WTC11 (cell line): Measurements from ENCODE around the gene RAB24. TPM values are rescaled to one million over a fixed set of nuclear protein-coding genes. Genes with fewer than 3 reads are reported as not detected.

ENCODE experiments used
- ATAC-seq: fragments of 200-7000 bp; cut with Tn5 transposase; 2 replicates; pipeline ENCODE4 v1.10.0; 2021; ENCODE audit warnings: mild to moderate bottlenecking, moderate library complexity
- CTCF ChIA-PET: fragments of 300-600 bp; sonication (Branson Sonifier 250); formaldehyde crosslinking; loops from one replicate; lab custom pipeline; 2021; ENCODE audit warnings: antibody characterized with exemption; lab: Charles Lee
- POLR2A ChIA-PET: fragments of 350-600 bp; sonication (Branson Sonifier 250); formaldehyde crosslinking; loops from one replicate; lab custom pipeline; 2021; ENCODE audit warnings: antibody characterized with exemption; lab: Charles Lee
- DNase-seq: peaks from one replicate; pipeline ENCODE4 v3.0.0; 2021; ENCODE audit warnings: low spot score
- H3K27ac Mint-ChIP-seq: 2 replicates; pipeline ENCODE4 v1.8.0; 2021; ENCODE audit warnings: mixed read lengths
- H3K27me3 Mint-ChIP-seq: 2 replicates; pipeline ENCODE4 v1.8.0; 2021; ENCODE audit warnings: low read depth, mild to moderate bottlenecking, moderate library complexity, mixed read lengths
- H3K36me3 Mint-ChIP-seq: 2 replicates; pipeline ENCODE4 v1.8.0; 2021; ENCODE audit warnings: mixed read lengths
- H3K4me1 Mint-ChIP-seq: 2 replicates; pipeline ENCODE4 v1.8.0; 2022; ENCODE audit warnings: mixed read lengths
- H3K4me3 Mint-ChIP-seq: 2 replicates; pipeline ENCODE4 v1.8.0; 2021; ENCODE audit warnings: mild to moderate bottlenecking, moderate library complexity, mixed read lengths
- H3K9me3 Mint-ChIP-seq: 2 replicates; pipeline ENCODE4 v1.8.0; 2021; ENCODE audit warnings: mixed read lengths
- ATF1 ChIP-seq: sonication (generic); formaldehyde crosslinking; IDR thresholded peaks from 2 replicates; pipeline ENCODE4 v1.8.1; 2023; ENCODE audit warnings: mild to moderate bottlenecking, moderate library complexity, missing genetic modification reagents
- CREM ChIP-seq: sonication (generic); formaldehyde crosslinking; IDR thresholded peaks from 2 replicates; pipeline ENCODE4 v1.8.1; 2022; ENCODE audit warnings: mild to moderate bottlenecking, missing genetic modification reagents, moderate library complexity
- EMX1 ChIP-seq: fragments of 250-450 bp; sonication (Bioruptor Pico); IDR thresholded peaks from 2 replicates; pipeline ENCODE4 v1.8.0; 2021; ENCODE audit warnings: mild to moderate bottlenecking
- ESRRA ChIP-seq: sonication (generic); formaldehyde crosslinking; IDR thresholded peaks from 2 replicates; pipeline ENCODE4 v1.8.1; 2022; ENCODE audit warnings: mild to moderate bottlenecking, missing genetic modification reagents, borderline replicate concordance
- FOXP1 ChIP-seq: sonication (generic); formaldehyde crosslinking; IDR thresholded peaks from 2 replicates; pipeline ENCODE4 v1.8.0; 2022; ENCODE audit warnings: missing genetic modification reagents, mild to moderate bottlenecking, moderate library complexity, borderline replicate concordance
- JUN ChIP-seq: sonication (generic); formaldehyde crosslinking; IDR thresholded peaks from 2 replicates; pipeline ENCODE4 v1.8.0; 2023; ENCODE audit warnings: mild to moderate bottlenecking, missing genetic modification reagents
- ZNF263 ChIP-seq: sonication (generic); formaldehyde crosslinking; IDR thresholded peaks from 2 replicates; pipeline ENCODE4 v1.8.1; 2022; ENCODE audit warnings: low read depth, mild to moderate bottlenecking, moderate library complexity, missing genetic modification reagents
- ZNF423 ChIP-seq: fragments of 250-450 bp; sonication (Bioruptor Pico); IDR thresholded peaks from 2 replicates; pipeline ENCODE4 v2.1.2; 2022; ENCODE audit warnings: mild to moderate bottlenecking, moderate library complexity
- total RNA-seq: library from RNA; stranded (reverse); gene quantifications from 3 replicates; pipeline ENCODE4 v1.2.3, GENCODE V29; 2021
- TF ChIP-seq, protein P1 (sequence below): sonication (generic); formaldehyde crosslinking; IDR thresholded peaks from 2 replicates; pipeline ENCODE4 v1.8.1; 2023; ENCODE audit warnings: mild to moderate bottlenecking, missing genetic modification reagents, moderate library complexity
- TF ChIP-seq, protein P2 (sequence below): sonication (generic); formaldehyde crosslinking; IDR thresholded peaks from 2 replicates; pipeline ENCODE4 v1.8.1; 2022; ENCODE audit warnings: mild to moderate bottlenecking, missing genetic modification reagents, moderate library complexity, borderline replicate concordance
- TF ChIP-seq, protein P3 (sequence below): sonication (generic); formaldehyde crosslinking; IDR thresholded peaks from 2 replicates; pipeline ENCODE4 v1.8.1; 2023; ENCODE audit warnings: mild to moderate bottlenecking, missing genetic modification reagents
- TF ChIP-seq, protein P4 (sequence below): sonication (generic); formaldehyde crosslinking; IDR thresholded peaks from 2 replicates; pipeline ENCODE4 v1.8.1; 2022; ENCODE audit warnings: mild to moderate bottlenecking, moderate library complexity, missing genetic modification reagents
- TF ChIP-seq, protein P5 (sequence below): sonication (generic); formaldehyde crosslinking; IDR thresholded peaks from 2 replicates; pipeline ENCODE4 v1.8.0; 2022; ENCODE audit warnings: mild to moderate bottlenecking, missing genetic modification reagents
- TF ChIP-seq, protein P6 (sequence below): sonication (generic); formaldehyde crosslinking; IDR thresholded peaks from 2 replicates; pipeline ENCODE4 v1.8.1; 2023; ENCODE audit warnings: mild to moderate bottlenecking, moderate library complexity, missing genetic modification reagents
- TF ChIP-seq, protein P7 (sequence below): fragments of 250-450 bp; sonication (Bioruptor Pico); IDR thresholded peaks from 2 replicates; pipeline ENCODE4 v1.9.0; 2021; ENCODE audit warnings: mild to moderate bottlenecking
- TF ChIP-seq, protein P8 (sequence below): sonication (generic); formaldehyde crosslinking; IDR thresholded peaks from 2 replicates; pipeline ENCODE4 v1.8.1; 2023; ENCODE audit warnings: mild to moderate bottlenecking, missing genetic modification reagents, moderate library complexity
- TF ChIP-seq, protein P9 (sequence below): fragments of 250-450 bp; sonication (Bioruptor Pico); IDR thresholded peaks from 2 replicates; pipeline ENCODE4 v2.1.2; 2022; ENCODE audit warnings: mild to moderate bottlenecking, moderate library complexity
- TF ChIP-seq, protein P10 (sequence below): fragments of 250-450 bp; sonication (Bioruptor Pico); IDR thresholded peaks from 2 replicates; pipeline ENCODE4 v1.9.0; 2021; ENCODE audit warnings: moderate library complexity, mild to moderate bottlenecking, inconsistent platforms, borderline replicate concordance

Gene RAB24
- total RNA-seq, 1 experiment from 2014 or later = 37.0 TPM

DNA sequence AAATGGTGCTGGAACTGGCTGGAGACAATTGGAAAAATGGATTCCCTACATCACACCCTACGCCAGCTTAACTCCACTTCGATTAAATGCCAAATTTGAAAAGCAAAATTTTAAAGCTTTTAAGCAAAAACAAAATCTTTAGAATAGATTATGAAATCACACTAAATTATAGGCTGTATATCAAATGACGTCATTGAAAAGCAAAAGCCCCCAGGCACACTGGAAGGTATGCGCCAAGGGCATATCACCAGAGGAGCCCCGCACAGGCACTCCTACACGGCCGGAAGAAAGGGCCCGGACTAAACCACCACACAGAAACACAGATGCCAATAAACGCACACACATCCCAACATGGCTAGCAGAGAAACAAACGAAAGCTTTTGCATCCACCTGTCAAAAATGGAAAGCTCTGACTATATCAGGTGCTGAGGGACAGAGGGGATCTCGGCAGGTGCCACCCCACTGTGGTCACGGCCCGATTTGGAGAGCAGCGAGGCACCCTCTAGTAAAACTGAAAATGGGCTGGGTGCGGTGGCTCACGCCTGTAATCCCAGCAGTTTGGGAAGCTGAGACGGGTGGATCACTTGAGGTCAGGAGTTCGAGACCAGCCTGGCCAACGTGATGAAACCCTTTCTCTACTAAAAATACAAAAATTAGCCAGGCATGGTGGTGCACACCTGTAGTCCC is 25.2 kb upstream of the RAB24 start (continued):
- no peak for TF ChIP-seq CREM (CRISPR knock-in tag)
- no peak for TF ChIP-seq ATF1 (CRISPR knock-in tag)
- TF ChIP-seq FOXP1 = no peak
- no peak for TF ChIP-seq EMX1 (CRISPR knock-in tag)
- TF ChIP-seq, protein P1, sequence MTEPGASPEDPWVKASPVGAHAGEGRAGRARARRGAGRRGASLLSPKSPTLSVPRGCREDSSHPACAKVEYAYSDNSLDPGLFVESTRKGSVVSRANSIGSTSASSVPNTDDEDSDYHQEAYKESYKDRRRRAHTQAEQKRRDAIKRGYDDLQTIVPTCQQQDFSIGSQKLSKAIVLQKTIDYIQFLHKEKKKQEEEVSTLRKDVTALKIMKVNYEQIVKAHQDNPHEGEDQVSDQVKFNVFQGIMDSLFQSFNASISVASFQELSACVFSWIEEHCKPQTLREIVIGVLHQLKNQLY = no peak
- TF ChIP-seq, protein P2, sequence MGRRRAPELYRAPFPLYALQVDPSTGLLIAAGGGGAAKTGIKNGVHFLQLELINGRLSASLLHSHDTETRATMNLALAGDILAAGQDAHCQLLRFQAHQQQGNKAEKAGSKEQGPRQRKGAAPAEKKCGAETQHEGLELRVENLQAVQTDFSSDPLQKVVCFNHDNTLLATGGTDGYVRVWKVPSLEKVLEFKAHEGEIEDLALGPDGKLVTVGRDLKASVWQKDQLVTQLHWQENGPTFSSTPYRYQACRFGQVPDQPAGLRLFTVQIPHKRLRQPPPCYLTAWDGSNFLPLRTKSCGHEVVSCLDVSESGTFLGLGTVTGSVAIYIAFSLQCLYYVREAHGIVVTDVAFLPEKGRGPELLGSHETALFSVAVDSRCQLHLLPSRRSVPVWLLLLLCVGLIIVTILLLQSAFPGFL (CRISPR knock-in tag) = no peak
- TF ChIP-seq, protein P3, sequence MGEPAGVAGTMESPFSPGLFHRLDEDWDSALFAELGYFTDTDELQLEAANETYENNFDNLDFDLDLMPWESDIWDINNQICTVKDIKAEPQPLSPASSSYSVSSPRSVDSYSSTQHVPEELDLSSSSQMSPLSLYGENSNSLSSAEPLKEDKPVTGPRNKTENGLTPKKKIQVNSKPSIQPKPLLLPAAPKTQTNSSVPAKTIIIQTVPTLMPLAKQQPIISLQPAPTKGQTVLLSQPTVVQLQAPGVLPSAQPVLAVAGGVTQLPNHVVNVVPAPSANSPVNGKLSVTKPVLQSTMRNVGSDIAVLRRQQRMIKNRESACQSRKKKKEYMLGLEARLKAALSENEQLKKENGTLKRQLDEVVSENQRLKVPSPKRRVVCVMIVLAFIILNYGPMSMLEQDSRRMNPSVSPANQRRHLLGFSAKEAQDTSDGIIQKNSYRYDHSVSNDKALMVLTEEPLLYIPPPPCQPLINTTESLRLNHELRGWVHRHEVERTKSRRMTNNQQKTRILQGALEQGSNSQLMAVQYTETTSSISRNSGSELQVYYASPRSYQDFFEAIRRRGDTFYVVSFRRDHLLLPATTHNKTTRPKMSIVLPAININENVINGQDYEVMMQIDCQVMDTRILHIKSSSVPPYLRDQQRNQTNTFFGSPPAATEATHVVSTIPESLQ (CRISPR knock-in tag) = no peak
- TF ChIP-seq ESRRA (CRISPR knock-in tag) = no peak
- TF ChIP-seq, protein P4, sequence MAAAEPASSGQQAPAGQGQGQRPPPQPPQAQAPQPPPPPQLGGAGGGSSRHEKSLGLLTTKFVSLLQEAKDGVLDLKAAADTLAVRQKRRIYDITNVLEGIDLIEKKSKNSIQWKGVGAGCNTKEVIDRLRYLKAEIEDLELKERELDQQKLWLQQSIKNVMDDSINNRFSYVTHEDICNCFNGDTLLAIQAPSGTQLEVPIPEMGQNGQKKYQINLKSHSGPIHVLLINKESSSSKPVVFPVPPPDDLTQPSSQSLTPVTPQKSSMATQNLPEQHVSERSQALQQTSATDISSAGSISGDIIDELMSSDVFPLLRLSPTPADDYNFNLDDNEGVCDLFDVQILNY = no peak
- TF ChIP-seq, protein P5, sequence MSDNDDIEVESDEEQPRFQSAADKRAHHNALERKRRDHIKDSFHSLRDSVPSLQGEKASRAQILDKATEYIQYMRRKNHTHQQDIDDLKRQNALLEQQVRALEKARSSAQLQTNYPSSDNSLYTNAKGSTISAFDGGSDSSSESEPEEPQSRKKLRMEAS (CRISPR knock-in tag) = no peak
- TF ChIP-seq, protein P6, sequence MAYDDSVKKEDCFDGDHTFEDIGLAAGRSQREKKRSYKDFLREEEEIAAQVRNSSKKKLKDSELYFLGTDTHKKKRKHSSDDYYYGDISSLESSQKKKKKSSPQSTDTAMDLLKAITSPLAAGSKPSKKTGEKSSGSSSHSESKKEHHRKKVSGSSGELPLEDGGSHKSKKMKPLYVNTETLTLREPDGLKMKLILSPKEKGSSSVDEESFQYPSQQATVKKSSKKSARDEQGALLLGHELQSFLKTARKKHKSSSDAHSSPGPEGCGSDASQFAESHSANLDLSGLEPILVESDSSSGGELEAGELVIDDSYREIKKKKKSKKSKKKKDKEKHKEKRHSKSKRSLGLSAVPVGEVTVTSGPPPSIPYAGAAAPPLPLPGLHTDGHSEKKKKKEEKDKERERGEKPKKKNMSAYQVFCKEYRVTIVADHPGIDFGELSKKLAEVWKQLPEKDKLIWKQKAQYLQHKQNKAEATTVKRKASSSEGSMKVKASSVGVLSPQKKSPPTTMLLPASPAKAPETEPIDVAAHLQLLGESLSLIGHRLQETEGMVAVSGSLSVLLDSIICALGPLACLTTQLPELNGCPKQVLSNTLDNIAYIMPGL (CRISPR knock-in tag) = no peak
- no peak for TF ChIP-seq ZNF423 (CRISPR knock-in tag)

DNA sequence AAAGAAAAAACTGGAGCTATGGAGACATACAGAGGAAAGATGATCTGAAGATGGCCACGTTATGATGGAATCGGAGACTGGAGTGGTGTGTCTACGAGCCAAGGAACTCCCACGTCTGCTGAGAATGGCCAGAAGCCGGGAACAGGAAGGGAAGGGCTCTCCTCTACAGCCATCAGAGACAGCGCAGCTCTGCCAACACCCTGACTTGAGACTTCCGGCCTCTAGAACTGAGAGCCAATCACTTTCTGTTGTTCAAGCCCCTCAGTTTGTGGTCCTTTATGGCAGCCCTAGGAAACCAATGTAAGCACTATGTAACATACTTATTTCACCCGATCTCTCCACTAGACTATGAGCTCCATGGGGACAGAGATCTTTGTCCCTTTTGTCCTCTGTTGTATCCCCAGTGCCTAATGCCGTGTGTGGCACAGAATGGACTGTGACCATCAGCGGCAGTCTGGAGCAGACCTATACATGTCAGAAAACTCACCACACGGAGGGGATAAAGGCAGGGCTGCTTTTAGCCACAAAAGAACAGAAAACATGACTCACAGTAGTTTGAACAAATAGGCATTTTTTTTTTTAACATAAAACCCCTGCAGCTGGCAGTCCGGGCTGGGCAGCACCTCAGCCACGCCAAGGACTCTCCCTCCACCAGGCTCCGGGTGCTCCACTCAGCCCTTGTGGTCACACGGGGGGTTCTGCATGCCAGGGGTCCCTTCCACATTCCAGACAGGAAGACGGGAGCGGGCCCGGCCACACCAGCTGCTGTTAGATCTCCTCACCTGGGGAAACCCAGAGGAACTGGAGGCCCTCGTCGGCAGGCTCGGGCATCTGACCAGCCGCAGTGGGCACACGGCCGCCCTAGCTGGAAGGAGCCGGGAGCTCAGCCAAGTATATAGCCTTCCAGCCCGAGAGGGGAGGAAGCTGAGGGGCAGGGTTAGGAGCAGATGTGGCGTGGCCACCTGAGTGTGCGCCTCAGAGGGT is 24.3 kb upstream of the RAB24 start:
- Mint-ChIP-seq H3K36me3 (peaks cover 19% of the 10 kb centered on the region), H3K27me3 (no peaks in the 10 kb centered on the region; the same call in 1 of the 2 replicates), H3K9me3 (no peaks in the 10 kb centered on the region), H3K4me1 (peaks cover 26% of the 10 kb centered on the region), H3K27ac (peak overlapping the region; percentile 93), H3K4me3 (no peak overlapping the region)
- ChIA-PET CTCF (interaction anchor here (1.0 to 2.1 kb wide), 11 partner anchors 9 to 279 kb away, joined by 3 to 8 read pairs (median 4); no protein-coding TSS in a partner anchor), POLR2A (interaction anchor here (0.6 kb wide), 1 partner anchor 38 kb away, joined by 3 read pairs; no protein-coding TSS in a partner anchor)
- no peak for DNase-seq
- ATAC-seq = no peak
- TF ChIP-seq, protein P7, sequence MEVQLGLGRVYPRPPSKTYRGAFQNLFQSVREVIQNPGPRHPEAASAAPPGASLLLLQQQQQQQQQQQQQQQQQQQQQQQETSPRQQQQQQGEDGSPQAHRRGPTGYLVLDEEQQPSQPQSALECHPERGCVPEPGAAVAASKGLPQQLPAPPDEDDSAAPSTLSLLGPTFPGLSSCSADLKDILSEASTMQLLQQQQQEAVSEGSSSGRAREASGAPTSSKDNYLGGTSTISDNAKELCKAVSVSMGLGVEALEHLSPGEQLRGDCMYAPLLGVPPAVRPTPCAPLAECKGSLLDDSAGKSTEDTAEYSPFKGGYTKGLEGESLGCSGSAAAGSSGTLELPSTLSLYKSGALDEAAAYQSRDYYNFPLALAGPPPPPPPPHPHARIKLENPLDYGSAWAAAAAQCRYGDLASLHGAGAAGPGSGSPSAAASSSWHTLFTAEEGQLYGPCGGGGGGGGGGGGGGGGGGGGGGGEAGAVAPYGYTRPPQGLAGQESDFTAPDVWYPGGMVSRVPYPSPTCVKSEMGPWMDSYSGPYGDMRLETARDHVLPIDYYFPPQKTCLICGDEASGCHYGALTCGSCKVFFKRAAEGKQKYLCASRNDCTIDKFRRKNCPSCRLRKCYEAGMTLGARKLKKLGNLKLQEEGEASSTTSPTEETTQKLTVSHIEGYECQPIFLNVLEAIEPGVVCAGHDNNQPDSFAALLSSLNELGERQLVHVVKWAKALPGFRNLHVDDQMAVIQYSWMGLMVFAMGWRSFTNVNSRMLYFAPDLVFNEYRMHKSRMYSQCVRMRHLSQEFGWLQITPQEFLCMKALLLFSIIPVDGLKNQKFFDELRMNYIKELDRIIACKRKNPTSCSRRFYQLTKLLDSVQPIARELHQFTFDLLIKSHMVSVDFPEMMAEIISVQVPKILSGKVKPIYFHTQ (CRISPR knock-in tag) = no peak
- TF ChIP-seq ZNF423 (CRISPR knock-in tag) (no peak), ZNF263 (CRISPR knock-in tag) (no peak), JUN (CRISPR knock-in tag) (no peak)
- TF ChIP-seq, protein P8, sequence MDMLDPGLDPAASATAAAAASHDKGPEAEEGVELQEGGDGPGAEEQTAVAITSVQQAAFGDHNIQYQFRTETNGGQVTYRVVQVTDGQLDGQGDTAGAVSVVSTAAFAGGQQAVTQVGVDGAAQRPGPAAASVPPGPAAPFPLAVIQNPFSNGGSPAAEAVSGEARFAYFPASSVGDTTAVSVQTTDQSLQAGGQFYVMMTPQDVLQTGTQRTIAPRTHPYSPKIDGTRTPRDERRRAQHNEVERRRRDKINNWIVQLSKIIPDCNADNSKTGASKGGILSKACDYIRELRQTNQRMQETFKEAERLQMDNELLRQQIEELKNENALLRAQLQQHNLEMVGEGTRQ (CRISPR knock-in tag) = no peak
- TF ChIP-seq, protein P1 = no peak
- TF ChIP-seq, protein P9, sequence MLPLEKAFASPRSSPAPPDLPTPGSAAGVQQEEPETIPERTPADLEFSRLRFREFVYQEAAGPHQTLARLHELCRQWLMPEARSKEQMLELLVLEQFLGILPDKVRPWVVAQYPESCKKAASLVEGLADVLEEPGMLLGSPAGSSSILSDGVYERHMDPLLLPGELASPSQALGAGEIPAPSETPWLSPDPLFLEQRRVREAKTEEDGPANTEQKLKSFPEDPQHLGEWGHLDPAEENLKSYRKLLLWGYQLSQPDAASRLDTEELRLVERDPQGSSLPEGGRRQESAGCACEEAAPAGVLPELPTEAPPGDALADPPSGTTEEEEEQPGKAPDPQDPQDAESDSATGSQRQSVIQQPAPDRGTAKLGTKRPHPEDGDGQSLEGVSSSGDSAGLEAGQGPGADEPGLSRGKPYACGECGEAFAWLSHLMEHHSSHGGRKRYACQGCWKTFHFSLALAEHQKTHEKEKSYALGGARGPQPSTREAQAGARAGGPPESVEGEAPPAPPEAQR = no peak
- TF ChIP-seq, protein P10, sequence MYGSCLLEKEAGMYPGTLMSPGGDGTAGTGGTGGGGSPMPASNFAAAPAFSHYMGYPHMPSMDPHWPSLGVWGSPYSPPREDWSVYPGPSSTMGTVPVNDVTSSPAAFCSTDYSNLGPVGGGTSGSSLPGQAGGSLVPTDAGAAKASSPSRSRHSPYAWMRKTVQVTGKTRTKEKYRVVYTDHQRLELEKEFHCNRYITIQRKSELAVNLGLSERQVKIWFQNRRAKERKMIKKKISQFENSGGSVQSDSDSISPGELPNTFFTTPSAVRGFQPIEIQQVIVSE (CRISPR knock-in tag) = no peak
